SKM-1 treated with dmso at 0.1 percent for 144 hours (cell line): Measurements from ENCODE around the gene RAPGEF6.
"Not testable (repeated sequence)": the region's sequence is repeated elsewhere in the genome, so short reads cannot be mapped to it uniquely, and the experiment has no call there.

Experiments used
- DNase-seq: peaks from one replicate; lab custom pipeline; 2025; ENCODE audit not compliant: unreplicated experiment; lab: John Stamatoyannopoulos, UW

Gene RAPGEF6, protein sequence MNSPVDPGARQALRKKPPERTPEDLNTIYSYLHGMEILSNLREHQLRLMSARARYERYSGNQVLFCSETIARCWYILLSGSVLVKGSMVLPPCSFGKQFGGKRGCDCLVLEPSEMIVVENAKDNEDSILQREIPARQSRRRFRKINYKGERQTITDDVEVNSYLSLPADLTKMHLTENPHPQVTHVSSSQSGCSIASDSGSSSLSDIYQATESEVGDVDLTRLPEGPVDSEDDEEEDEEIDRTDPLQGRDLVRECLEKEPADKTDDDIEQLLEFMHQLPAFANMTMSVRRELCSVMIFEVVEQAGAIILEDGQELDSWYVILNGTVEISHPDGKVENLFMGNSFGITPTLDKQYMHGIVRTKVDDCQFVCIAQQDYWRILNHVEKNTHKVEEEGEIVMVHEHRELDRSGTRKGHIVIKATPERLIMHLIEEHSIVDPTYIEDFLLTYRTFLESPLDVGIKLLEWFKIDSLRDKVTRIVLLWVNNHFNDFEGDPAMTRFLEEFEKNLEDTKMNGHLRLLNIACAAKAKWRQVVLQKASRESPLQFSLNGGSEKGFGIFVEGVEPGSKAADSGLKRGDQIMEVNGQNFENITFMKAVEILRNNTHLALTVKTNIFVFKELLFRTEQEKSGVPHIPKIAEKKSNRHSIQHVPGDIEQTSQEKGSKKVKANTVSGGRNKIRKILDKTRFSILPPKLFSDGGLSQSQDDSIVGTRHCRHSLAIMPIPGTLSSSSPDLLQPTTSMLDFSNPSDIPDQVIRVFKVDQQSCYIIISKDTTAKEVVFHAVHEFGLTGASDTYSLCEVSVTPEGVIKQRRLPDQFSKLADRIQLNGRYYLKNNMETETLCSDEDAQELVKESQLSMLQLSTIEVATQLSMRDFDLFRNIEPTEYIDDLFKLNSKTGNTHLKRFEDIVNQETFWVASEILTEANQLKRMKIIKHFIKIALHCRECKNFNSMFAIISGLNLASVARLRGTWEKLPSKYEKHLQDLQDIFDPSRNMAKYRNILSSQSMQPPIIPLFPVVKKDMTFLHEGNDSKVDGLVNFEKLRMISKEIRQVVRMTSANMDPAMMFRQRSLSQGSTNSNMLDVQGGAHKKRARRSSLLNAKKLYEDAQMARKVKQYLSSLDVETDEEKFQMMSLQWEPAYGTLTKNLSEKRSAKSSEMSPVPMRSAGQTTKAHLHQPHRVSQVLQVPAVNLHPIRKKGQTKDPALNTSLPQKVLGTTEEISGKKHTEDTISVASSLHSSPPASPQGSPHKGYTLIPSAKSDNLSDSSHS (N-terminal part only)

DNA sequence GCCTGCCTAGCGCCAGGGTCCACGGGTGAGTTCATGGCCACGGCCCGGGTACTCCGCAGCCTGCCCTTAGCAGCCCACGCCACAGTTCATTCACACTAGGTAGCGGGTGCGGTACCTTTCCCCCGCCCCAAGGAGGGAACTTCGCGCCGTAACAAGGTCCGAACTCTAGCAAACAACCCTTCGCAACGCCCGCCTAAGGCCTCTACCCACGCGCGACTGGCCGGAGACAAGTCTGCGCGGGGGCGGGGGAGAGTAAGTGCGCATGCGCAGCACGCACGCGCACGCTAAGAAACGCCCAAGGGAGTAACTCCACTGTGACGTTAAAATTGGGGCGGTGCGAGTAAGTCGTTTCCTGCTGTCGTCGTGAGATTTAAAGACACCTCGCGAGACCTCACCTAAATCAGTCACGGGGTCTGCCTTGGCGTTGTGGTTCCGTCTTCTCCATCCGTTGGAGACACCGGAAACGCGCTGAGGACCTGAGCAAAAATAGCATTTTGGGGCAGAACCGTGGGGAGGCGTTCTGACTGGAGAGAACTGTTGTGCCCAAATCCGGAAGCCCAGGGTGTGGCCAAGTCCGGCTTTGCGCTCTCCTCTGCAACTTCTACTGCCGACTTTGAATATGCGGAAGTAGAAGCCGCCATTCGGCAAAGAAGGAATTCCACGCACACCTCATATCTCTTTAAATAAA is at the start of gene RAPGEF6:
Gene RAPGEF6, minus strand, starts transcription at position 234 of the 688 bp plus-strand sequence. Its CDS starts 199 bp downstream, at position 35.
- DNase-seq, result peak; percentile 99

DNA sequence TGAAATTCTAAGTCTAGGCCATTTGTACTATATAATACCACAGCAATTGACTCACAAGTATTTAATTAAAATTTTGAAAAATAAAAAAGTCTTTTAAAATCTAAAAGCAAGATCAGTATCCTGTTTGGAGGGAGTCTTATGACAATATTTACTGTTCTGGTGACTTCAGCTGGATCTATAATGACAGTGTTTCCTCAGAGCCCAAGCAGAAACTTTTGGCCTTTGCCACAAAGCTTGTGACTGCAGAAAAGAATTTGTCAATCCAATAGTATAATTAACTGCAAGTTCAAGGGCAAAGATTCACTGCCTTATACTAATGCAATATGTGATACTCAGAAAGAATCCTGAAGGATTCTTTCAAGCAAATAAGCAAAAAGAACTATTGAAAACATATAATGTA is 49.6 kb upstream of the RAPGEF6 start:
- DNase-seq, result no peak

- DNase-seq, result no peak
Observed at GRCh38 chr5:131684051-131684450, 49.0 kb upstream of the RAPGEF6 start.

DNA sequence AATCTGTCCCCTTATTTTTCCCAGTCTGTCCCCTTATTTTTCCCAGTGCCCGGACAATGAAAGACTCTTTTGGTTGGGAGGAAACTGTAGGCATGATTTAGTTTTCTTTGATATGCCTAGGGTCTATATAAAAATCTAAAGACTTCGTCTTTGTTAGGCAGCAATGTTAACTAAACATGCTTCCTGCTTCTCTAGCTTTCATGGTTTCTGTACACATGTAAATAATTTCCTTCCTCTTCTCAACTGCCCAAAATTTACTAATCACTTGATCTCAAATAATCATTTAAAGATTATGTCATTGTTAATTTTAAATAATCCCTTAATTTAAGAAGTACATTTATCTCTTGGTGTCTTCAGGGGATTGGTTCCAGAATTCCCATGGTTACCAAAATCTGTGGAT is 47.8 kb upstream of the RAPGEF6 start:
- no peak for DNase-seq

DNA sequence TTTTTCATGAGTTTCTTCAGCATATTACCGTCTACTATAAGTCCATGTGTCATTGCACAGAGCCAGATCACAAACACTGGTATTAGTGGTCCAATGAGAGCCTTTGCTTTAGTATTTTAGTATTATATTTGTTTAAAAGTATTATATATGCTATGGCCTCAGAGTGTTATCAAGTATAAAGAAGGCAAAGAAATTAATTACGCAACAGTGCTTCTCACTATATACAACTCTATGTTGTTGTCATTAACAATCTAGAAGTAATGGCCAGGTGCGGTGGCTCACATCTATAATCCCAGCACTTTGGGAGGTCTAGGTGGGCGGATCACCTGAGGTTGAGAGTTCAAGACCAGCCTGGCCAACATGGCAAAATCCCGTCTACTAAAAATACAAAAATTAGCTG is 47.1 kb upstream of the RAPGEF6 start:
- no peak for DNase-seq

GRCh38 chr5:131679911-131680310 is 44.9 kb upstream of the RAPGEF6 start:
- DNase-seq, result no peak

- DNase-seq, result not testable (repeated sequence)
Observed at GRCh38 chr5:131678273-131678672, 43.2 kb upstream of the RAPGEF6 start.

GRCh38 chr5:131677115-131677514 is 42.1 kb upstream of the RAPGEF6 start:
- no peak for DNase-seq

DNA sequence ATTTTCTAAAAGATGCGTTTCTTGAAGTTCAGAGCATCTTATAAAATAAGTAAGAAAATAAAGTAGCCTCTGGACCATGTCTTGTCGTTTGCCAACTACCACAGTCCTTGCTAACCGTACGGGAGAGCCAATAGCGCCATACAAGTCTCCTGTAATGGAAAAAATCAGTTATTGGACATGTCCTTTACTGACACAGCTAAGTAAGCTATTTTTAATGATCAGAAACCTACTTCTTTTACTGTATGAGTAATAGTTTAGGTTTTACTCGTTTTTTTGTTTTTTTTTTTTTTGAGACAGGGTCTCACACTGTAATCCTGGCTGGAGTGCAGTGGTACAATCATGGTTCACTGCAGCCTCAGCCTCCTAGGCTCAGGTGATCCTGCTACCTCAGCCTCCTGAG is 37.7 kb upstream of the RAPGEF6 start:
- DNase-seq, result no peak

- no peak for DNase-seq
Observed at GRCh38 chr5:131671994-131672655, 37.1 kb upstream of the RAPGEF6 start.

DNA sequence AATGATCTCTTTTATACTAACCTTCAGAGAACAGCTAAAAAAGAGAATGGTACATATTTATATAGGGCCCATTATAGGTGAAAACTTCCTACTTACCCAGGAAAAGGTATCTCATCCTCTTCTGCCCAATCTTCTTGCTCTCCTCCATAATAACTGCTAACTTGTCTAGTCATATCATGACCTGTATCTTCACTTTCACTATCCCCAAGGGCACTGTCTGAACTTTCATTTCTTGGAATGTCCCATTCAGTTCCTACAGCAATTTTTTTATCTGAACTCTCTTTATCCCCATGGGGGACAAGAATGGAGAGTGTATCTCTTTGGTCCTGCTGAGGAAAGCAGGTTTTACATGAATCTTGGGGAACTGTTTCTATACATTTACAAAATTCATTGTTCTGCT is 36.4 kb upstream of the RAPGEF6 start:
- no peak for DNase-seq

DNA sequence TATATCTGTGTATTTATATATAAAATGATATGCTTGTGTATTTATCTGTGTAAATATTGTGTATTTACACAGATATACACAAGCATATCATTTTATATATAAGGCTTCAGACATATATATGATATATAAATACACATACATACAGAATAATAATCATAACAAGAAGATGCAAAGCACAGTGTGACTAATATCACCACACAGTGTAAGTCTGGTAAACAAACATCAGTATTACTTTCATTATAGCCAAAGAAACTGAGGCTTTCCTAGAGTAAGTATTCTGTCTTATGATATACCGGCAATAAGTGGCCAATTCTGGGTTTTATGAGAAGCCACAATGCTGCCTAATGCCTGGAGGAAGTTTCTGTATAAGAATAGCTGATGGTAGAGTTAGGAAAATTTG is 29.9 kb upstream of the RAPGEF6 start:
- DNase-seq, result no peak

DNA sequence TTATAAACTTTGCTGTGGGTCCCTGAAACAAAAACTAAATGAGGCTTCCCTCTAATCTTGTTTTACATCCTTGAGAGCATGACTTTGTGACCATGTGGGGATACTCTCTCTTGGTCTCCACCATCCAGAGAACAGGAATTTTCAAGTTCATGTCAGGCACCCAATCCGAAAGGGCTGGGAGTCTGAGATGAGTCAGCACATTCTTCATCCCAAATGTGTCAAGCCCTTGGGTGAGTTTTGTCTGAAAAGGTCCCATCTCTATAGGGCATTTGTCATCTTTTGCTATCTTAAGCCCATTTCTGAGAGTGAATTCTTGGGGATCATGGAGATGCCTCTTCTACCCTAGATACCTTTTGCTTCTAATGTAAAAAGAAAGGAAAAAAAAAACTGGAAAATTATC is 26.9 kb upstream of the RAPGEF6 start:
- no peak for DNase-seq

GRCh38 chr5:131659841-131660240 is 24.8 kb upstream of the RAPGEF6 start:
- DNase-seq, result no peak

GRCh38 chr5:131659290-131659689 is 24.3 kb upstream of the RAPGEF6 start:
- no peak for DNase-seq

DNA sequence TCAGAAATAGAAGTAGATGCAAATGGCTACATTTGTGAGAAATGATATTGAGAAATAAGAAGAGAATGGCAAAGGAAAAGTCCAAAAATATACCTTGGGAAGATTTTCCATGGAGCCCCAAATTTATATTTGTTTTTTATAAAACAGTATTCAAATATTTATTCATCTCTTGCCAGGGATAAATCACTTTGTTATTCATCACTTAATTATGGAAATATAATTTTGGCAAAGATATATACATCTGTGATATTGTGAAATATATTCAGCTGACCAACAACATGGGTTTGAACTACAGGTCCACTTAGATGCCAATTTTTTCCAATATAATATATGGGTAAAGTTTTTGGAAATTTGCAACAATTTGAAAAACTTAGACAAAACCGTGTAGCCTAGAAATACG is 19.7 kb upstream of the RAPGEF6 start:
- no peak for DNase-seq

- DNase-seq, result no peak
Observed at GRCh38 chr5:131654309-131654708, 19.3 kb upstream of the RAPGEF6 start.

- no peak for DNase-seq
Observed at GRCh38 chr5:131649161-131649560, 14.1 kb upstream of the RAPGEF6 start.

DNA sequence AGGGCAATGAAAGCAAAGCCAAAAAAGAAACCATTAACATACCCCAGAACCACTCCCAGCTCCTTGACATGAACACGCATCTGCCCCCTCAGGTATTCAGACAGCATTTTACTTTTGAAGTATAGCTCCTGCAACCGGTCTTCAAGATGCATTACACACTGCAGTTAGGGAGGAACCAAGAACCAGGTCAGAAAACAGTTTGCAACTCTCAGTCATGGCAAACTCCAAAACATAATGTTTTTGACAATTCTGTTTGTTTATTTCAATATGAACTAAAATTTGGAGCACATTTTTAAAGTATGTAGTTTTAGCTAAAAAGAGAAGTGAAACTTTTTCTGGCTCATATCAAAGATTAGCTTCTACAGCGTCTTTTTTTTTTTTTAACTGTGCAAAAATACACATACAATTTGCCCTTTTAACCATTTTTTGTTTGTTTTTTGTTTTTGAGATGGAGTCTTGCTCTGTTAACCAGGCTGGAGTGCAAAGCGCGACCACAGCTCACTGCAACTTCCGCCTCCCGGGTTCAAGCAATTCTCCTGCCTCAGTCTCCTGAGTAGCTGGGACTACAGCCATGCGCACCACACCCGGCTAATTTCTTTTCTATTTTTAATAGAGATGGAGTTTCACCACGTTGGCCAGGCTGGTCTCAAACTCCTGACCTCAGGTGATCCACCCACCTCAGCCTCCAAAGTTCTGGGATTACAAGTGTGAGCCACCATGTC is 12.2 kb upstream of the RAPGEF6 start:
- DNase-seq, result no peak

- DNase-seq, result no peak
Observed at GRCh38 chr5:131644822-131645221, 9.8 kb upstream of the RAPGEF6 start.
